ENCODE measurements around the gene FCRL4.
"Not testable (repeated sequence)": the region's sequence is repeated elsewhere in the genome, so short reads cannot be mapped to it uniquely, and the experiment has no call there.

Gene FCRL4

DNA sequence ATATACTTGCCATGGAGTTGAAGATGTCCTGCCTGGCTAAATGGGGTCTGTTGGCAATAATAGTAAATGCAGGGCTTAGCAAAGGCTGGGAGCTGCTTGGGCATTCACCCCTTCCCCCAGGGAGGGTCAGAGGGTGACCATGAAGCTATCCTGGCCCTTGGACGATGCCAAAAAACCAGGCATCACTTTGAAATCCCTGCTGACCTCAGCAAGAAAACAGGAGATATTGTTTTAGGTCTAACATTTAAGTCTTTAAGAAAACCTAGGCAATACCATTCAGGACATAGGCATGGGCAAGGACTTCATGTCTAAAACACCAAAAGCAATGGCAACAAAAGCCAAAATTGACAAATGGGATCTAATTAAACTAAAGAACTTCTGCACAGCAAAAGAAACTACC, 49.8 kb downstream of the FCRL4 start:
- not testable (repeated sequence) for DNase-seq

DNA sequence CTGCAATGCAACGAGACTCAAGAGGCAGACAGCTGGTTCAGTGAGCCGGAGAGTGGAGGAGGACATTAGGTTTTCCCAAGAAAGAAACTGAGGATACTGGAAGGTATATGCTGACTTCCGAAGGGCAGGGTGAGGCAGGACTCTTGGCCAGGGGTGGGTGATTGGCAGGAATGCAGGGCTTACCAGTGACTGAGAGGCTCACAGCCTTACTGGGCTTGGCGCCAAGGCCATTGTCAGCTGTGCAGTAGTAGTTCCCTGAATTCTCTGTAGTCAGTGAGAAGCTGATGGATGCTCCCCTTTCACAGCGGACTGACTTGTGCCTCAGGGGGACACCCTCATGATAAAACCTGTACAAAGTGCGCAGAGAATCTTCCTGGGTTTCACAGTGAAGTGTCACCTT, 55.2 kb downstream of the FCRL4 start:
- DNase-seq, result no peak

DNA sequence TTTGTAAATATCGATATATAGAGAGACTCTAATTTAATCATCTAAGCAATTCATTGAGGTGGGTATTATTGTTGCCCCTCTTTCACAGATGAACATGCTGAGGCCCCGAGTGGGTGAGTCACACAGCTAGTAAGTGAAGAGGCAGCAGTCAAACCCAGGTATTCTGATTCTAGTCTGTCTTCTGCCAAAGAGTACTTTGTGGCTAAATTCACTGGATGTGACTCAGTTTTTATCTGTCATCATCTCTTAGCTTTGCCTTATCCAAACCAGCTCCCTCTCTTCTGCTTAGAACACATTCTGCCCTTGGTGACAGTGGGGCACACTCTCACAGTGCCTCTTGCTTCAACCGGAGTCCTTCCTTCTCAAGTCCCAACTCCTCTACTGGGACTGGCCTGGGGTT, 57.0 kb downstream of the FCRL4 start:
- DNase-seq, result peak; percentile 2

DNA sequence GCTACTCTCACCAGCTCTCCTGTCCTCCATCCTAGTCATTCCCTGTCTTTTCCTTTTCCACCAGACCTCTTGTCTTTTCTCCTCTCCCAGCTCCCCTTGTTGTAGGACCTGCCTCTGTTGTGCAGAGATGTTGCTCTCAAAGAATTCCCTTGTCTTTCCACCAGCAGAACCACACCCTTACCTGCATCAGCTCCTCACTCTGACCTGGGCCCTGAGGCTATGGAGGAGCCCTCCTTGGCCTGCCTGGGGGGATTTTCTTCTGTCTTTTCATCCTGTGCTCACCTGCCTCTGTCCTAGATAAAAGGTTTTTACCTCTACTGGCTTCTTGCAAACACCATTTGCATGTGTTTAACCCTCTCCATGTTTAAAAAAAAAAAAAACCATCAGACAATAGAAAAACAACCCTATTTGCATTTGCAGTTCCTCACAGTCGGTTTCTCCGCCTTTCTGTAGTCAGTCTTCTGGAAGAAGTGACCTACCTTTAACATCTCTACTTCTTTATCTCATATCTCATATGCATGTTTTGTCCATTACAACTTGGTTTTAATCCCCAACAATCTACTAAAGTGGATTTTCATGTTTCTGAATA, 57.6 kb downstream of the FCRL4 start:
- no peak for DNase-seq

DNA sequence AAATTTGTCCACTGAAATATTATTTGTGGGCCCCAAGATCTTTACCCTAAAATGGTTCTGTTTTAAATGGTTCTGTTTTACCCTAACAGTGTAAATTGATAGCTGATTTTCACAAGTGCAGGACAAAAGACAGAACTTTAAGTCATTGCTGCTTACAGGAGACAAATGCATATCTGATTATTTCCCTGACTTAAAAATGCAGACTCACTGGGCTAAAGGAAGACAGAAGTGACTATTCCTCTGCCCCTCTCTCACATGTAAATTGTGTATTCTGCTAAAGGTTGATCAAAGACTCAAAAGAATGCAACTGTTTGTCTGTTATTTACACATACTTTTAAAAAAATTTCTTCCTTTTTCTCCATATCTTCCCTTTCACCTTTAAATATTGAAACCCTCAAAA, 58.3 kb downstream of the FCRL4 start:
- no peak for DNase-seq

DNA sequence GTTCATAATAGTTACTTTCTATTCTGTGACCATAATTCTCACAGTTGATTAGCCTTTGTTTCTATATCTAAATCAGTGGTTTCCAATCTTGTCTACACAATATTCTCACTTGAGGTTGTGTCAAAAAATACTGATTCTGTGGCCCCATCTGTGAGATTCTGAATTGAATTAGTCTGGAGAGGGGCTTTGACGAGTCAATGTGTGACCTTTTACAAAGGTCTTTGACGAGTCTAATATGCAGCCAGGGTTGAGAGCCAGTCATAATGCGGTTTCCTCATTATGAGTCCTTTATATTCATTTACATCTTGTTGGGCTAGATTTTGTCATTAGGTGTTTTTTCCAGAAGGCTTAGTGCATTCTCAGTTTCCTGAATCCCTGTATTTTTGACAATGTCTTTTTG, 65.3 kb downstream of the FCRL4 start:
- no peak for DNase-seq

DNA sequence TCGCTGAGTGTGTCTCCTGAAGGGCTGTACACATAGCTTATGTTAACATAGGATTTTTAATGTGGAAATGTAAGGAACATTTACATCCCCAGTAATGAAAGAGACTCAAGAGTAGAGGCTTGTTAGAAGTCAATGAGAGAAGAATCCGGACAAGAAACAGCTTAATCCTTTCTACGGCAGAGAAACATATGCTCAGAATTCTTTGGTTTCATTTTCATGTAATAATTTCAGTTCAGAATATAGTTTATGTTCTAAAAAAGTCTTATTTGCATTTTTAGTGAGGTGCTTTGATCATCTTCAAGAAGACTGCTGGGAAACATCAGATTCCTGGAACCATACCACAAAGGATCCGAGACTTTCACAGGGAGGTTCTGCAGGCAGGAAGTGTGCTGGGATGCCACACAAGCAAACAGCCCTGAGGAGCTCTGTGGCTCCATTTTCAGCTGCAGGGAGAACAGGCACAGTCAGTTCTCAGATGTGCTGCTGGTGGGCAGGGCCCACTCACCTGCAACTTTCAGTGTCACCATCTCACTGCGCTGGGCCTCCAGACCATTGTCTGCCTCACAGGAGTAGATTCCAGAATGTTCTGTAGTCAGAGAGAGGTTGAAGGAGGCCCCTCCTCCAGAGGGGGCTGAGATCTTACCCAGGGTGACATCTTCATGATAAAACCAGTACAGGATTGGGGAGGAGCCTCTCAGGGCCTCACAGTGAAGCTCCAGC, 74.0 kb downstream of the FCRL4 start:
- DNase-seq, result no peak

Data from fibroblast of skin of right quadriceps (primary cell).